HEK293T (cell line): ENCODE measurements around the gene BNIP1.
"Not testable (repeated sequence)": the region's sequence is repeated elsewhere in the genome, so short reads cannot be mapped to it uniquely, and the experiment has no call there.

ENCODE experiments used
- CTCF ChIA-PET: fragments of 350-600 bp; formaldehyde crosslinking; extraction: SDS; loops from one replicate; lab custom pipeline; 2021; ENCODE audit warnings: antibody characterized with exemption, inconsistent platforms; lab: Yijun Ruan, JAX
- POLR2A ChIA-PET: fragments of 350-600 bp; formaldehyde crosslinking; extraction: SDS; loops from one replicate; lab custom pipeline; 2020; ENCODE audit warnings: antibody characterized with exemption, inconsistent platforms; lab: Yijun Ruan, JAX
- DNase-seq: peaks from one replicate; pipeline ENCODE4 v3.0.0; 2012; ENCODE audit warnings: mixed read lengths; ENCODE audit errors: extremely low spot score
- ARNT ChIP-seq: fragments of 450-650 bp; IDR thresholded peaks from 2 replicates; pipeline ENCODE4 v1.6.1; 2017; ENCODE audit warnings: mild to moderate bottlenecking
- BHLHE40 ChIP-seq: fragments of 450-650 bp; IDR thresholded peaks from 2 replicates; pipeline ENCODE4 v1.6.1; 2016; ENCODE audit warnings: mild to moderate bottlenecking, moderate library complexity, borderline replicate concordance
- CTBP1 ChIP-seq: fragments of 450-650 bp; IDR thresholded peaks from 2 replicates; pipeline ENCODE4 v1.6.1; 2016; ENCODE audit warnings: borderline replicate concordance
- ELF4 ChIP-seq: fragments of 450-650 bp; IDR thresholded peaks from 2 replicates; pipeline ENCODE4 v1.6.1; 2017; ENCODE audit warnings: antibody characterized with exemption
- FOXA1 ChIP-seq: fragments of 450-650 bp; IDR thresholded peaks from 2 replicates; pipeline ENCODE4 v1.6.1; 2016; ENCODE audit warnings: mild to moderate bottlenecking
- FOXK2 ChIP-seq: fragments of 450-650 bp; IDR thresholded peaks from 2 replicates; pipeline ENCODE4 v1.6.1; 2016; ENCODE audit warnings: mild to moderate bottlenecking
- FOXM1 ChIP-seq: fragments of 450-650 bp; IDR thresholded peaks from 2 replicates; pipeline ENCODE4 v1.6.1; 2017; ENCODE audit warnings: mild to moderate bottlenecking, borderline replicate concordance
- HDGF ChIP-seq: fragments of 450-650 bp; IDR thresholded peaks from 2 replicates; pipeline ENCODE4 v1.6.1; 2017; ENCODE audit warnings: antibody characterized with exemption, borderline replicate concordance
- L3MBTL2 ChIP-seq: fragments of 450-650 bp; conservative IDR thresholded peaks from 2 replicates; pipeline ENCODE4 v1.6.1; 2016; ENCODE audit warnings: mild to moderate bottlenecking
- LEF1 ChIP-seq: fragments of 450-650 bp; IDR thresholded peaks from 2 replicates; pipeline ENCODE4 v1.6.1; 2017; ENCODE audit warnings: mild to moderate bottlenecking, borderline replicate concordance
- NFRKB ChIP-seq: fragments of 450-650 bp; IDR thresholded peaks from 2 replicates; pipeline ENCODE4 v1.6.1; 2016; ENCODE audit warnings: mild to moderate bottlenecking, moderate library complexity
- PKNOX1 ChIP-seq: fragments of 450-650 bp; IDR thresholded peaks from 2 replicates; pipeline ENCODE4 v1.6.1; 2016
- SP1 ChIP-seq: fragments of 450-650 bp; IDR thresholded peaks from 2 replicates; pipeline ENCODE4 v1.6.1; 2017
- SUZ12 ChIP-seq: fragments of 450-650 bp; IDR thresholded peaks from 2 replicates; pipeline ENCODE4 v1.6.1; 2016; ENCODE audit warnings: mild to moderate bottlenecking
- TARDBP ChIP-seq: fragments of 450-650 bp; IDR thresholded peaks from 2 replicates; pipeline ENCODE4 v1.6.1; 2016
- ZNF384 ChIP-seq: fragments of 450-650 bp; IDR thresholded peaks from 2 replicates; pipeline ENCODE4 v1.6.1; 2016

The BNIP1 gene

GRCh38 chr5:173114536-173114935 is 29.8 kb upstream of the BNIP1 start:
- TF ChIP-seq TARDBP (no peak), HDGF (no peak), FOXK2 (no peak)
- no peak for DNase-seq
- ChIA-PET POLR2A (no interaction called here), CTCF (no interaction called here)

DNA sequence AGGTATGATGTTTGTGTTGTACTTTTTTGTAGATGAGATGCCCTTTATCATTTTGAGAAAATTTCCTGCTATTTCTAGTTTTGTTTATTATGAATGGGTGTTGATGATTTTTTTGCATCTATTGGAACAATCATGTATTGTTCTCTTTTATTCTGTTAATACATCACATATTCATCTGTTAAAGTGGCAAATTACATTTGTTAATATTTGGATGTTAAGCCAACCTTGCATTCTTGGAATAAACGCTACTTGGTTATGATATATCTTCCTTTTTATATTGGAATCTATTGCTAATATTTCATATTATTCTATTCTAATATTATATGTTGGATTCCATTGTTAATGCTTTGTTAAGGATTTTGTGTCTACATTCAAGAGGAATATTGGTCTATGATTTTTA is 24.6 kb upstream of the BNIP1 start:
- TF ChIP-seq FOXM1 (no peak), BHLHE40 (no peak), LEF1 (no peak), CTBP1 (no peak), FOXA1 (no peak), PKNOX1 (no peak), NFRKB (no peak), ARNT (no peak), L3MBTL2 (no peak), ZNF384 (no peak), SP1 (no peak), HDGF (no peak), ELF4 (no peak), SUZ12 (no peak), TARDBP (no peak), FOXK2 (no peak)
- ChIA-PET CTCF (no interaction called here), POLR2A (no interaction called here)
- no peak for DNase-seq

DNA sequence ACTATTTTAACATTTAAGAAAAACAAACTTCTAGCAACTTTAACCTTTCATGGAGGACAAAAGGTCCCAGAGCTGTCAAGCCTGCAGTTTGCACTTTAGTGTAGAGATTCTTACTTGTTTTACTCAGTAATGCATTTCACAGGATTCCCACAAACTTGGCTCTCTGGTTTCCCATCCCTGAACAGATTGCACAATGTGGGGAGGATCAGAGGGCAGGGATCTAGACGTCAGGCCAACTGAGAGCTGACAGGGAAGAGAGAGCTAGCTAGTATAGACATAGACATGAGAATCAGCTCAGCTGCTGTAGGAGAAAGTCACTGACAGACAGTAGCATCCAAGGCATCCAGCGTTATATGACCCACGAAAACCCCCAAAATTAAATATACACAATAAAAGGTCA is 20.9 kb upstream of the BNIP1 start:
- DNase-seq: no peak
- ChIA-PET POLR2A (interaction anchor here (0.6 kb wide), 1 partner anchor 18 kb away, joined by 3 read pairs; no protein-coding TSS in a partner anchor), CTCF (no interaction called here)

DNA sequence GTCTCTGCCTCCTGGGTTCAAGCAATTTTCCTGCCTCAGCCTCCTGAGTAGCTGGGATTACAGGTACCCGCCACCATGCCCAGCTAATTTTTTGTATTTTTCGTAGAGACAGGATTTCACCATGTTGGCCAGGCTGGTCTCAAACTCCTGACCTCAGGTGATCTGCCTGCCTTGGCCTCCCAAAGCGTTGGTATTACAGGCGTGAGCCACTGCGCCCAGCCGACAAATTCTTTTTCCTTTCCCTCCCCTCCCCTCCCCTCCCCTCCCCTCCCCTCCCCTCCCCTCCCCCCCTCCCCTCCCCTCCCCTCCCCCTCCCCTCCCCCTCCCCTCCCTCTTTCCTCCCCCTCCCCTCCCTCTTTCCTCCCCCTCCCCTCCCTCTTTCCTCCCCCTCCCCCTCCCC is 12.2 kb upstream of the BNIP1 start:
- CTCF ChIA-PET, DNase-seq, POLR2A ChIA-PET: not testable (repeated sequence)

More for the DNA sequence above, 20.9 kb upstream of the BNIP1 start:
- TF ChIP-seq CTBP1 (no peak), BHLHE40 (no peak), FOXA1 (no peak)

DNA sequence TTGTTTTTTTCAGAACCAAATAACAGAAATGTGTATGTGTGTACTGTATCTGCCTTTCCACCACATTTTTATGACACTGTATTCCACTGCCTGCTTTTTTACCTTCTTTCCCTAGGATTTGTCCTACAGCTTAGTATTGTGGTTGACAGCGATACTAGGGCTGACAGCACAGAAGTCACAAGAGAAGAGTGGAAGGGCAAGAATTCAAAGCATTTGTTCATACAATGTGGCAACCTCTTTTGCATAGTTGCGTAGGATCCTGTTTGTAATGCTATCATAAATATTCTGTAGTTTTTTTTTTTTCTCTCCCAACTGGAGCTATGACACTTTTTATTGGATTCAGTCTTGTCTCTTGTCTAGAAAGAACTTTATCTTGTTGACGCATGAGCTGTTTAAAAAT is 5.6 kb upstream of the BNIP1 start:
- ChIA-PET CTCF (no interaction called here), POLR2A (no interaction called here)
- TF ChIP-seq PKNOX1: no peak
- TF ChIP-seq L3MBTL2: no peak
- no peak for TF ChIP-seq FOXK2
- no peak for TF ChIP-seq SP1
- TF ChIP-seq ELF4: no peak
- TF ChIP-seq TARDBP: no peak
- TF ChIP-seq SUZ12: no peak
- TF ChIP-seq HDGF: no peak
- TF ChIP-seq NFRKB: no peak
- TF ChIP-seq ZNF384: no peak
- no peak for TF ChIP-seq FOXA1
- TF ChIP-seq ARNT: no peak
- TF ChIP-seq CTBP1: no peak
- TF ChIP-seq LEF1: no peak
- no peak for TF ChIP-seq BHLHE40
- no peak for TF ChIP-seq FOXM1
- DNase-seq: no peak

DNA sequence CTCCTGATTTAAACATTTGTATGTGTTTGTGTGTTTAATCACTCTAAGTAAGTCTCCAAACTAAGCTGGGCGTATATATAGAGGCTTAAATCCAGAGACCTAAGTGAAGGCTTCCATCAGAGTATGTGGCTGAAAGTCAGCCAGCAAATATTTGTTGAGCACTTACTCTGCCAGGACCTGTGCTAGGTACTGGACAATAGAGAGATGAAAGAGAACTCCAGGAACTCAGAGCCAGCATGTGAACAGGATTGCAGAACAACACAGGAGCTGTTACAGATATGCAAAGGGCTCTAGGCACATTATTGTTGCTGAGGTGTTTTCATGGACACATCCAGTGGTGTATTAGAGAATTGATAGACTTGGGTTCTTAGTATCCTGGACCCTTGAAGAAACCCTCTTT is 4.7 kb upstream of the BNIP1 start:
- no peak for DNase-seq
- no peak for TF ChIP-seq PKNOX1
- ChIA-PET POLR2A (no interaction called here), CTCF (no interaction called here)

DNA sequence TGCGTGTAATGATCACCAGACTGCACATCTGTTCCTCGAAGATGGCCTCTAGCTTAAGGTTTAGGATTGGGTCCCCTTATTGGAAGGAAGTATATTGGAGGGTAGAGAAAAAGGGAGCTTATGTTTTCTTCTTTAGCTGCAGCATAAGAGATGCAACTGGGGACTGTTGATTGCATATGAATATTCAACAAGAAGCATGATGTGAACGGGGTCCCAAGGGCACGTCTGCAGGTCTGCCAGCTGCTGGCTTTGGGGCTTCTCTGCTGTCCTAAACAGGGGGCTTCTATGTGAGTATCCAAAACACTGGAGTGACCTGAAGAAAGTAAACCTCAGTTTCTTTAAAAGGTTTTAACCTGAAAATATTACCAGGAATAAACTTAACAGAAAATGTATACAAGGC is 3.6 kb upstream of the BNIP1 start:
- POLR2A ChIA-PET: no interaction called here
- CTCF ChIA-PET: no interaction called here

More for the DNA sequence above, 3.6 kb upstream of the BNIP1 start:
- DNase-seq: no peak
- TF ChIP-seq BHLHE40 (no peak), SP1 (no peak), L3MBTL2 (no peak), CTBP1 (no peak), ZNF384 (no peak), TARDBP (no peak), FOXK2 (no peak), ARNT (no peak), ELF4 (no peak), HDGF (no peak), SUZ12 (no peak), FOXA1 (no peak), LEF1 (no peak), NFRKB (no peak), PKNOX1 (no peak)
